Spleen (tissue), 11 donors: ENCODE results near the gene SLC7A10. TPM values are rescaled to one million over a fixed set of nuclear protein-coding genes. Genes with fewer than 3 reads are reported as not detected.

Source experiments
- DNase-seq: peaks from one replicate; pipeline ENCODE4 v3.0.0-alpha.2; 2020
- H3K27ac ChIP-seq, 8 donors: fragments of 200-600 bp; sonication (generic) in 7 of 8; 1 replicate in 4 of 8; 2 replicates in 4 of 8; pipeline versions ENCODE4 v1.5.0 to v1.8.0; 2016 to 2021; ENCODE audit warnings: inconsistent platforms in 4 of 8, mild to moderate bottlenecking in 4 of 8, moderate library complexity in 1 of 8
- H3K27me3 ChIP-seq, 7 donors: fragments of 200-600 bp; sonication (generic) in 6 of 7; replicated peaks in 1 of 7; 1 replicate in 4 of 7; 2 replicates in 3 of 7; pipeline versions ENCODE4 v1.5.0 to v1.8.0; 2016 to 2021; ENCODE audit warnings: inconsistent platforms in 3 of 7, mild to moderate bottlenecking in 1 of 7
- H3K36me3 ChIP-seq, 6 donors: fragments of 200-600 bp; sonication (generic) in 5 of 6; 1 replicate in 4 of 6; 2 replicates in 2 of 6; pipeline versions ENCODE4 v1.5.0 to v1.8.0; 2016 to 2021; ENCODE audit warnings: inconsistent platforms in 2 of 6
- H3K4me1 ChIP-seq, 6 donors: fragments of 200-600 bp; sonication (generic) in 5 of 6; 1 replicate in 3 of 6; 2 replicates in 3 of 6; pipeline versions ENCODE4 v1.5.0 to v1.8.0; 2016 to 2021; ENCODE audit warnings: inconsistent platforms in 3 of 6
- H3K4me3 ChIP-seq, 8 donors: fragments of 200-600 bp; sonication (generic) in 7 of 8; 1 replicate in 4 of 8; 2 replicates in 4 of 8; pipeline versions ENCODE4 v1.5.0 to v1.8.0; 2016 to 2021; ENCODE audit warnings: inconsistent platforms in 4 of 8, mild to moderate bottlenecking in 4 of 8, moderate library complexity in 2 of 8
- H3K9me3 ChIP-seq, 8 donors: fragments of 200-600 bp; sonication (generic) in 7 of 8; 1 replicate in 4 of 8; 2 replicates in 4 of 8; pipeline versions ENCODE4 v1.5.0 to v1.8.0; 2016 to 2021; ENCODE audit warnings: inconsistent platforms in 4 of 8
- CTCF ChIP-seq, 11 experiments: fragments of 200-600 bp in 7 of 11; fragments of 450-650 bp in 4 of 11; sonication (generic) in 4 of 11; IDR thresholded peaks in 8 of 11; conservative IDR thresholded peaks in 3 of 11; 1 replicate in 7 of 11; 2 replicates in 4 of 11; pipeline versions ENCODE4 v1.4.0 to v1.8.0; 2016 to 2021; ENCODE audit warnings: antibody characterized with exemption in 11 of 11, inconsistent platforms in 4 of 11, mild to moderate bottlenecking in 1 of 11
- POLR2A ChIP-seq, 3 donors: fragments of 450-650 bp; IDR thresholded peaks; one replicate each; pipeline ENCODE4 v1.5.1; 2017; ENCODE audit warnings: antibody characterized with exemption in 3 of 3, mild to moderate bottlenecking in 1 of 3
- POLR2AphosphoS5 ChIP-seq, 3 donors: sonication (generic); formaldehyde crosslinking; IDR thresholded peaks; one replicate each; pipeline ENCODE4 v1.5.1; 2017; ENCODE audit warnings: antibody characterized with exemption in 3 of 3
- WGBS, 5 donors: extraction: QIAGEN DNeasy Blood & Tissue Kit in 3 of 5; methylation state at CpG; one replicate each; pipeline versions ENCODE4 v1.1.5 to v1.1.7; 2013 to 2018; 5-methylcytosine and 5-hydroxymethylcytosine counted together
- intact Hi-C: fragments of 100-400 bp; cut with DNase I; formaldehyde crosslinking; loops from one replicate; pipeline ENCODE4 v1.15.0; 2023; ENCODE audit warnings: low total_unique reads
- polyA plus RNA-seq, 3 donors: library from polyadenylated mRNA; stranded (reverse); fragments of 200-250 nt; gene quantifications; one replicate each; pipeline ENCODE4 v1.2.1, GENCODE V29; 2013
- total RNA-seq, 7 donors: library from RNA; depleted of rRNA in 3 of 7; stranded (reverse); fragments of >200 nt in 3 of 7; fragmentation: NEBNext Ultra II Directional in 4 of 7; extraction: Animal tissue kit (Norgen Biotek cat#: 25700) in 4 of 7; gene quantifications; one replicate each; pipeline versions ENCODE4 v1.1.0 to v1.2.1, GENCODE V29; 2016 to 2021
- donor health status: healthy with polysubstance abuse.
- donor health status: DM: no; HTN: no; CAD: no; lungs with moderate emphysema.
- donor health status: DM: no; HTN: no; CAD: no.
- donor health status: Bipolar disorder and iron deficiency.
- donor health status: healthy.
- donor health status: DM: no; HTN: no; CAD: no.
- donor health status: DM: yes; HTN: yes; CAD: no.

The SLC7A10 gene
- total and polyA plus RNA-seq, 10 donors, result 0.06 to 0.37 (median 0.19) TPM; not detected in 6

DNA sequence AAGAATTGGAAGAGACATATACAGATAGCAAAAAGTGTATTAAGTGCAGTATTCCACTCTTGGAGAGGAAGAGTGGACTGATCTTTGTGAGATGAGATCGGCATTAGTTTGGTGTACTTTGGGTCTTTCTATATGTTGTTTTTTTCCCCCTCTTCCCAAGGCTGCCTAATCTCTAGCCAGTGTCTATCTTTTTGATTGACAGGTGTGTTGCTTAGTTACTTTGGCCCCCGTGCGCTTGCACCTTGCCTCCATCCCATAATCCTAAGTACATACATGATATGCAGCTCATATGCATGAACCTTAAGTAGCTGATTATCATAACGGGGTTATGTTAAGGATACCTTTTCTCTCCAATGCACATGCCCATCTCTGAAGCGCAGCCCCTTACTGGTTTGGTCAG is 4.3 kb upstream of the SLC7A10 start:
- TF ChIP-seq POLR2AphosphoS5 (IDR thresholded peaks at IDR 0.05) (no peak), POLR2A (IDR thresholded peaks at IDR 0.05) (no peak), CTCF (IDR thresholded peaks at IDR 0.05 in 8 of 11, conservative IDR thresholded peaks at IDR 0.05 in 3 of 11) (no peak)
- H3K36me3 ChIP-seq, result no peaks in the 10 kb centered on the region
- peaks cover 3 to 34% (median 28%) of the 10 kb centered on the region in 8 donors for H3K9me3 ChIP-seq
- H3K4me1 ChIP-seq, result peaks cover 5 to 34% (median 21%) of the 10 kb centered on the region in 6 donors
- DNase-seq, result no peak
- H3K27ac ChIP-seq, result no peak overlapping the region
- peaks cover 2 to 74% (median 37%) of the 10 kb centered on the region in 7 donors for H3K27me3 ChIP-seq
- WGBS, 5 donors, result 85 to 93% (median 89%) methylated on average over 5 of the region's 5 CpGs
- intact Hi-C loops, result no loop called here
- no peak overlapping the region for H3K4me3 ChIP-seq

DNA sequence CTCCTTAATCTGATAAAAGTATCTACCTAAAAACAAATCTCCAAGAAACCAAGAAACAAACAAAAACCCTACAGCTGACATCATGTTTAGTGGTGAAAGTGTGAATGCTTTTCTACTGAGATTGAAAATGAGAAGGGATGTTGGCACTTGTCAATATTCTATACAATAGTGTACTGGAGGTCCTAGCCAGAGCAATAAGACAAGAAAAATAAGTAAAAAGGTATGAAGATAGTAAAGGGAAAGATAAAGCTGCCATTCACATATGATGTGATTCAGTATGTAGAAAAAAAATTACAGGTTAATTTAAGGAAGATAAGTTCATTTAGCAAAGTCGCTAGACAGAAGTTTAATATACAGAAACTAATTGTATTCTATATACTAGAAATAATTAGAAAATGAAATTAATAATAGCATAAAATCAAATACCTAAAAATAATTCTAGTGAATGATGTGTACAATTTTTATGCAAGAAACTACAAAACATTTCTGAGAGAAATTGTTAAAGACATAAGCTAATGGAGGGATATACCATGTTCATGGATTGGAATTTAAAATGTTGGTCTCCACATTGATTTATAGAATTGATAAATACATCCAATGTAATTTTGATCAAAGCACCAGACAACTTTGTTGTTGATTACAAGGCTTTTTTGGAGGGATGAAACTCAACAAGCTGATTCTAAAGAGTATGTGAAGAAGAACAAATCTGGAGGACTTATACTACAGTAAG is 2.4 kb upstream of the SLC7A10 start:
- Histone ChIP-seq H3K4me1 (peaks cover 6 to 35% (median 21%) of the 10 kb centered on the region in 6 donors), H3K27ac (no peak overlapping the region), H3K36me3 (no peaks in the 10 kb centered on the region), H3K9me3 (peaks cover 3 to 34% (median 28%) of the 10 kb centered on the region in 8 donors), H3K4me3 (no peak overlapping the region), H3K27me3 (peaks cover 2 to 80% (median 54%) of the 10 kb centered on the region in 7 donors)
- TF ChIP-seq POLR2A (IDR thresholded peaks at IDR 0.05) (no peak), POLR2AphosphoS5 (IDR thresholded peaks at IDR 0.05) (no peak), CTCF (IDR thresholded peaks at IDR 0.05 in 8 of 11, conservative IDR thresholded peaks at IDR 0.05 in 3 of 11) (no peak)
- no peak for DNase-seq
- intact Hi-C loops, result no loop called here
- WGBS, 5 donors, result 91 to 100% (median 95%) methylated on average over 1 of the region's 1 CpG

DNA sequence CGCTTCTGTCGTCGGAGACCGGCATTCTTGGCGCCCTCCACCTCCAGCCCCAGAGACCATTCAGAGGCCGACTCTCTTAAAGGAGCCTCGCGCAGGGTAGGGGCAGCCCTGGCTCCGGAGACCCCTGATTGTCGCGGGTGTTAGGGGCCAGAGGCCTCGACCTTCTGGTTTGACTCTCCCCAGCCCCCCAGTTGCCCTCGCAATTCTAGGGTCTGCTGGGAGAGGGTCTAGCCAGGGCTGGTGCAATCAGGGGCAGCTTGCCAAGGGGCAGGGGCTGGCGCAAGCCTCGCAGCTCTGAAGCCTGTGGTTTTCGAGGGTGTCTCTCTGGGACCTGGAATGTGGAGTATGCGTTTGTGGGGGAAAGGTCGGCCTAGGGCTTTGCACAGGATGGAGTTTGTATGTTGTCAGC is 1.6 kb upstream of the SLC7A10 start:
- Histone ChIP-seq H3K4me1 (peaks cover 6 to 35% (median 21%) of the 10 kb centered on the region in 6 donors), H3K4me3 (peak overlapping the region in 4 of 8 donors; percentile 17 to 65 (median 38)), H3K36me3 (no peaks in the 10 kb centered on the region), H3K27ac (no peak overlapping the region), H3K27me3 (peaks cover 2 to 88% (median 54%) of the 10 kb centered on the region in 7 donors), H3K9me3 (peaks cover 3 to 34% (median 28%) of the 10 kb centered on the region in 8 donors)
- intact Hi-C loops, result no loop called here
- TF ChIP-seq POLR2A (IDR thresholded peaks at IDR 0.05) (no peak), POLR2AphosphoS5 (IDR thresholded peaks at IDR 0.05) (no peak), CTCF (IDR thresholded peaks at IDR 0.05 in 8 of 11, conservative IDR thresholded peaks at IDR 0.05 in 3 of 11) (no peak)
- no peak for DNase-seq
- 30 to 52% (median 31%) methylated on average over 5 to 18 of the region's 18 CpGs for WGBS, 5 donors

DNA sequence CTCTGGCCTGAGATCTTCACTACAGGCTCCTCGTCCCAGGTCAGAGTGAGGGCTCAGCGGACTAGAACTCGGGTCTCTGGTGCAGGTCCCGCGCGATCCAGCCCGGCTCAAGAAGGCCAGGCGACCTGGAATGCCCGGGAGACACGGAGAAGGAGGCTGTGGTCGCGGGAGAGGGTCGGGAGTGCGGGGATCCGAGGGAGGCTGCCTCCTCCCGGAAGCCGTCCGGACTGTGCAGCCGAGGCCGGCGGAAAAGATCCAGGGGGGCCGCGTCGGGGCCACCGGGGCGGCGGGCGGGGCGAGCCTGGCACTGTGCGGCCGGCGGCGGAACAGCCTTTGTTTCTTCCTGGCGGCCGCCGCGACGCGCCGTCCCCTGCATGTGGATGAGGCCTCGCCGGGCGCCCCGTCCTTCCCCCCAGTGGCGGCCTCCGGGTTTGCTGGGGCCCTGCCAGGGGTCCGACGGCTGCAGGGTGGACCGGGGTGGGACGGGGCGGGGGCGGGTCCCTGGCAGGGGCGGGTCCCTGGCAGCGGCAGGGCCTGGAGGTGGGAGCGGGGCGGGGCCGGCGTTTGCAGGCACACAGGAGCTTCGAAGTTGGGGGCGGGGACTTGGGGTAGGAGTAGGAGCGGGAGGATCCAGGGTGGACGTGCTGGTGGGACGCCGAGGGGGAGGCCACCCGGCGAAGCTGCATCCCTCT is 1.0 kb upstream of the SLC7A10 start:
- H3K36me3 ChIP-seq, result no peaks in the 10 kb centered on the region
- peaks cover 3 to 34% (median 28%) of the 10 kb centered on the region in 8 donors for H3K9me3 ChIP-seq
- H3K4me1 ChIP-seq, result peaks cover 6 to 32% (median 21%) of the 10 kb centered on the region in 6 donors
- H3K27me3 ChIP-seq, result peaks cover 2 to 93% (median 54%) of the 10 kb centered on the region in 7 donors
- WGBS, 5 donors, result 4 to 16% (median 5%) methylated on average over 12 to 66 of the region's 66 CpGs
- intact Hi-C loops, result no loop called here
- peak overlapping the region in 6 of 8 donors; percentile 17 to 65 (median 34) for H3K4me3 ChIP-seq
- no peak for TF ChIP-seq POLR2A (IDR thresholded peaks at IDR 0.05)
- TF ChIP-seq CTCF (IDR thresholded peaks at IDR 0.05 in 8 of 11, conservative IDR thresholded peaks at IDR 0.05 in 3 of 11), result peak in 1 of 11 experiments; percentile 11
- H3K27ac ChIP-seq, result no peak overlapping the region
- DNase-seq, result no peak
